Body of pancreas (tissue), 4 donors: ENCODE results near the gene PLEKHM2. TPM values are rescaled to one million over a fixed set of nuclear protein-coding genes. Genes with fewer than 3 reads are reported as not detected.

Experiments
- ATAC-seq: fragments of 150-250 bp; one replicate; pipeline ENCODE4 v1.9.1; 2016
- DNase-seq, 4 donors: peaks; one replicate each; pipeline ENCODE4 v3.0.0-alpha.2; 2019
- H3K27ac ChIP-seq, 4 donors: fragments of 200-600 bp; sonication (generic); 1 replicate in 3 of 4; 2 replicates in 1 of 4; pipeline versions ENCODE4 v1.5.1 to v1.6.1; 2016 to 2019; ENCODE audit warnings: mild to moderate bottlenecking in 1 of 4, mixed read lengths in 1 of 4, moderate library complexity in 1 of 4
- H3K27me3 ChIP-seq, 2 donors: fragments of 200-600 bp; sonication (generic); one replicate each; pipeline ENCODE4 v1.6.0; 2016; ENCODE audit warnings: mild to moderate bottlenecking in 1 of 2
- H3K36me3 ChIP-seq, 2 donors: fragments of 200-600 bp; sonication (generic); replicated peaks in 1 of 2; 2 replicates each; pipeline ENCODE4 v1.5.1; 2016; ENCODE audit warnings: low read depth in 2 of 2; ENCODE audit not compliant: insufficient read depth in 1 of 2
- H3K4me1 ChIP-seq: fragments of 200-600 bp; sonication (generic); one replicate; pipeline ENCODE4 v1.6.0; 2016
- H3K4me3 ChIP-seq, 2 donors: fragments of 200-600 bp; sonication (generic); 1 replicate in 1 of 2; 2 replicates in 1 of 2; pipeline ENCODE4 v1.5.1; 2016 to 2019
- H3K9me3 ChIP-seq, 3 donors: fragments of 200-600 bp; sonication (generic); 1 replicate in 2 of 3; 2 replicates in 1 of 3; pipeline ENCODE4 v1.5.1; 2016
- CTCF ChIP-seq, 7 experiments: fragments of 450-650 bp in 4 of 7; fragments of 200-600 bp in 3 of 7; sonication (generic) in 3 of 7; IDR thresholded peaks; one replicate each; pipeline ENCODE4 v1.5.1; 2016 to 2019; ENCODE audit warnings: antibody characterized with exemption in 7 of 7
- POLR2A ChIP-seq, 3 donors: fragments of 450-650 bp; IDR thresholded peaks; one replicate each; pipeline ENCODE4 v1.6.1; 2016; ENCODE audit warnings: antibody characterized with exemption in 3 of 3, mild to moderate bottlenecking in 2 of 3
- WGBS, 2 donors: methylation state at CpG; one replicate each; pipeline ENCODE4 v1.1.5; 2017; 5-methylcytosine and 5-hydroxymethylcytosine counted together
- intact Hi-C: fragments of 100-400 bp; cut with DNase I; formaldehyde crosslinking; loops from one replicate; pipeline ENCODE4 v1.15.1; 2023
- total RNA-seq, 2 donors: library from RNA; depleted of rRNA; stranded (reverse); fragments of >200 nt; gene quantifications; one replicate each; pipeline ENCODE4 v1.1.0, GENCODE V29; 2016

PLEKHM2 gene
- total RNA-seq, 2 donors from 2014 or later, result 18.1 to 31.6 TPM

GRCh38 chr1:15736892-15737261, 52.8 kb downstream of the PLEKHM2 start:
- peak overlapping the region; percentile 79 to 99 (median 95) for H3K27ac ChIP-seq
- peaks cover 0 to 11% of the 10 kb centered on the region in 2 donors for H3K36me3 ChIP-seq
- TF ChIP-seq CTCF (IDR thresholded peaks at IDR 0.05), result no peak
- no peak for TF ChIP-seq POLR2A (IDR thresholded peaks at IDR 0.05)
- 15 to 16% methylated on average over 5 of the region's 6 CpGs for WGBS, 2 donors
- H3K4me1 ChIP-seq, result peaks cover 63% of the 10 kb centered on the region
- no peaks in the 10 kb centered on the region for H3K27me3 ChIP-seq
- no peaks in the 10 kb centered on the region for H3K9me3 ChIP-seq
- ATAC-seq, result peak; percentile 15
- H3K4me3 ChIP-seq, result no peak overlapping the region
- intact Hi-C loops, result no loop called here
- peak; percentile 40 to 77 (median 63) for DNase-seq

GRCh38 chr1:15737324-15738319, 53.5 kb downstream of the PLEKHM2 start:
- no peaks in the 10 kb centered on the region for H3K27me3 ChIP-seq
- no peak overlapping the region for H3K4me3 ChIP-seq
- DNase-seq (peak in 1 of 4 donors; percentile 46), ATAC-seq (no peak)
- peak overlapping the region; percentile 79 to 99 (median 95) for H3K27ac ChIP-seq
- intact Hi-C loops, result no loop called here
- H3K36me3 ChIP-seq, result peaks cover 0 to 5% of the 10 kb centered on the region in 2 donors
- TF ChIP-seq CTCF (IDR thresholded peaks at IDR 0.05) (no peak), POLR2A (IDR thresholded peaks at IDR 0.05) (no peak)
- no peaks in the 10 kb centered on the region for H3K9me3 ChIP-seq
- WGBS, 2 donors, result 53 to 61% methylated on average over 11 to 20 of the region's 20 CpGs
- peaks cover 63% of the 10 kb centered on the region for H3K4me1 ChIP-seq

GRCh38 chr1:15738416-15739113, 54.4 kb downstream of the PLEKHM2 start:
- no peaks in the 10 kb centered on the region for H3K27me3 ChIP-seq
- TF ChIP-seq POLR2A (IDR thresholded peaks at IDR 0.05) (no peak), CTCF (IDR thresholded peaks at IDR 0.05) (no peak)
- intact Hi-C loops, result no loop called here
- no peak overlapping the region for H3K4me3 ChIP-seq
- peaks cover 63% of the 10 kb centered on the region for H3K4me1 ChIP-seq
- H3K9me3 ChIP-seq, result no peaks in the 10 kb centered on the region
- ATAC-seq (no peak), DNase-seq (peak in 3 of 4 donors; percentile 59 to 65 (median 59))
- peaks cover 0 to 5% of the 10 kb centered on the region in 2 donors for H3K36me3 ChIP-seq
- WGBS, 2 donors, result 39 to 70% methylated on average over 4 to 15 of the region's 15 CpGs
- peak overlapping the region in 2 of 4 donors; percentile 18 to 99 for H3K27ac ChIP-seq

GRCh38 chr1:15739259-15739658, 55.1 kb downstream of the PLEKHM2 start:
- TF ChIP-seq POLR2A (IDR thresholded peaks at IDR 0.05) (no peak), CTCF (IDR thresholded peaks at IDR 0.05) (no peak)
- ATAC-seq (no peak), DNase-seq (peak in 1 of 4 donors; percentile 15)
- peaks cover 60% of the 10 kb centered on the region for H3K4me1 ChIP-seq
- WGBS, 2 donors, result 90 to 100% methylated on average over 1 to 13 of the region's 16 CpGs
- H3K4me3 ChIP-seq, result no peak overlapping the region
- intact Hi-C loops, result no loop called here
- no peak overlapping the region for H3K27ac ChIP-seq
- no peaks in the 10 kb centered on the region for H3K27me3 ChIP-seq
- H3K36me3 ChIP-seq, result no peaks in the 10 kb centered on the region
- no peaks in the 10 kb centered on the region for H3K9me3 ChIP-seq
